ENCODE results near the gene PTCH1.

DNA sequence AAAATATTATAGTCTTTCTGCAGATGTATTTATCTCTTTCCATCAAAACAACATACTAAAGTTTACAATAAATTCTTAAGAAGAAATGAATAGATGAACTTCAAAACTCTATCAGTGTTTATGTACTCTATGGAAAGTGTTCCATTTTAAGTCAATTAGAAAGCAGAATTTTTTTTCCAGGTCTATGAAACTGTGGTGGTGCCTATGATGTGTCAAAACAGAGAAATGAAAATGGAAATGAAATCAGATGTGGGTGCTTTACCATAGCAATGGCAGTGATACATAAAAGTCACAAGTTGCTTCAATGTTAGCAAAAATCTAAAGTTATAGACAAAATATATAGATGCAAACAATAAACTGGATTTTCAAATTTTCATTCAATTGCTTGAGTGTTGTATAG is 97.3 kb downstream of the PTCH1 start:
- TF ChIP-seq, protein P1, sequence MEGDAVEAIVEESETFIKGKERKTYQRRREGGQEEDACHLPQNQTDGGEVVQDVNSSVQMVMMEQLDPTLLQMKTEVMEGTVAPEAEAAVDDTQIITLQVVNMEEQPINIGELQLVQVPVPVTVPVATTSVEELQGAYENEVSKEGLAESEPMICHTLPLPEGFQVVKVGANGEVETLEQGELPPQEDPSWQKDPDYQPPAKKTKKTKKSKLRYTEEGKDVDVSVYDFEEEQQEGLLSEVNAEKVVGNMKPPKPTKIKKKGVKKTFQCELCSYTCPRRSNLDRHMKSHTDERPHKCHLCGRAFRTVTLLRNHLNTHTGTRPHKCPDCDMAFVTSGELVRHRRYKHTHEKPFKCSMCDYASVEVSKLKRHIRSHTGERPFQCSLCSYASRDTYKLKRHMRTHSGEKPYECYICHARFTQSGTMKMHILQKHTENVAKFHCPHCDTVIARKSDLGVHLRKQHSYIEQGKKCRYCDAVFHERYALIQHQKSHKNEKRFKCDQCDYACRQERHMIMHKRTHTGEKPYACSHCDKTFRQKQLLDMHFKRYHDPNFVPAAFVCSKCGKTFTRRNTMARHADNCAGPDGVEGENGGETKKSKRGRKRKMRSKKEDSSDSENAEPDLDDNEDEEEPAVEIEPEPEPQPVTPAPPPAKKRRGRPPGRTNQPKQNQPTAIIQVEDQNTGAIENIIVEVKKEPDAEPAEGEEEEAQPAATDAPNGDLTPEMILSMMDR (IDR thresholded peaks at IDR 0.05; ENCODE audit: poor library complexity), result no peak
- TF ChIP-seq EZH2 (IDR thresholded peaks at IDR 0.05; ENCODE audit: borderline replicate concordance), result no peak

Data from hepatocyte (in vitro differentiated cells).